HG02759 (cell line): ENCODE results near the gene HLA-G.
"Not testable (repeated sequence)": the region's sequence is repeated elsewhere in the genome, so short reads cannot be mapped to it uniquely, and the experiment has no call there.

Experiments
- ATAC-seq: cut with Tn5 transposase; IDR thresholded peaks from one replicate; pipeline ENCODE4 v1.9.1; 2021; ENCODE audit warnings: mild to moderate bottlenecking, moderate library complexity; ENCODE audit not compliant: unreplicated experiment

HLA-G gene

DNA sequence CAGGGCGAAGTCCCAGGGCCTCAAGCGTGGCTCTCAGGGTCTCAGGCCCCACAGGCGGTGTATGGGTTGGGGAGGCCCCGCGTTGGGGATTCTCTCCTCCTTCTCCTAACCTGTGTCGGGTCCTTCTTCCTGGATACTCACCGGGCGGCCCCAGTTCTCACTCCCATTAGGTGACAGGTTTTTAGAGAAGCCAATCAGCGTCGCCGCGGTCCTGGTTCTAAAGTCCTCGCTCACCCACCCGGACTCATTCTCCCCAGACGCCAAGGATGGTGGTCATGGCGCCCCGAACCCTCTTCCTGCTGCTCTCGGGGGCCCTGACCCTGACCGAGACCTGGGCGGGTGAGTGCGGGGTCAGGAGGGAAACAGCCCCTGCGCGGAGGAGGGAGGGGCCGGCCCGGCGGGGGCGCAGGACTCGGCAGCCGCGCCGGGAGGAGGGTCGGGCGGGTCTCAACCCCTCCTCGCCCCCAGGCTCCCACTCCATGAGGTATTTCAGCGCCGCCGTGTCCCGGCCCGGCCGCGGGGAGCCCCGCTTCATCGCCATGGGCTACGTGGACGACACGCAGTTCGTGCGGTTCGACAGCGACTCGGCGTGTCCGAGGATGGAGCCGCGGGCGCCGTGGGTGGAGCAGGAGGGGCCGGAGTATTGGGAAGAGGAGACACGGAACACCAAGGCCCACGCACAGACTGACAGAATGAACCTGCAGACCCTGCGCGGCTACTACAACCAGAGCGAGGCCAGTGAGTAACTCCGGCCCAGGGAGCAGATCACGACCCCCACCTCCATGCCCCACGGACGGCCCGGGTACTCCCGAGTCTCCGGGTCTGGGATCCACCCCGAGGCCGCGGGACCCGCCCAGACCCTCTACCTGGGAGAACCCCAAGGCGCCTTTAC lies at the start of gene HLA-G:
Gene HLA-G (plus strand): TSS at position 247 of the 892 bp plus-strand sequence. CDS start 20 bp downstream, at position 267.
- no peak for ATAC-seq

DNA sequence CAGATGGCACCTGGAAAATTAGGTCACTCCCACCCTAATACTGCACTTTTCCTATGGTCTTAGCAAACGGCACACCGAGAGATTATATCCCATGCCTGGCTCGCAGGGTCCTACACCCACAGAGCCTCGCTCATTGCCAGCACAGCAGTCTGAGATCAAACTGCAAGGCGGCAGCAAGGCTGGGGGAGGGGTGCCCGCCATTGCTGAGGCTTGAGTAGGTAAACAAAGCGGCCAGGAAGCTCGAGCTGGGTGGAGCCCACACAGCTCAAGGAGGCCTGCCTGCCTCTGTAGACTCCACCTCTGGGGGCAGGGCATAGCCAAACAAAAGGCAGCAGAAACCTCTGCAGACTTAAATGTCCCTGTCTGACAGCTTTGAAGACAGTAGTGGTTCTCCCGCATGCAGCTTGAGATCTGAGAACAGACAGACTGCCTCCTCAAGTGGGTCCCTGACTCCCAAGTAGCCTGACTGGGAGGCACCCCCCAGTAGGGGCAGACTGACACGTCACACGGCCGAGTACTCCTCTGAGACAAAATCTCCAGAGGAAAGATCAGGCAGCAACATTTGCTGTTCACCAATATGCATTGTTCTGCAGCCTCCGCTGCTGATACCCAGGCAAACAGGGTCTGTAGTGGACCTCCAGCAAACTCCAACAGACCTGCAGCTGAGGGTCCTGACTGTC lies 47.5 kb upstream of the HLA-G start:
- not testable (repeated sequence) for ATAC-seq

DNA sequence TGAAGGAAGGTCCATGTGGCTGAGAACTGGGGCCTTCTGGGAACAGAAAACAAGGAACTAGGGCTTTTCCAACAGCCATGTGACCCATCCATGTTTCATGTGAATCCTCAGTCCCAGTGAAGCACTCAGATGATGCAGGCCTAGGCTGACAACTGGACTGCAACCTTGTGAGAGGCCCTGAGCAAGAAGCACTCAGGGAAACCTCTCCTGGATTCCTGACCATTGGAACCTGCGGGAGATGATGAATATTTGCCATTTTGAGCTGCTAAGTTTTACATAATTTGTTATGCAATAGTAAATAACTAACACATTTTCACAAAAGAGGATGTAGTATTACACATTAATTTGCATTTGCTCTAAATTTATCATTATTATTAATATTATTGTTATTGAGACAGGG lies 38.4 kb upstream of the HLA-G start:
- ATAC-seq: no peak

DNA sequence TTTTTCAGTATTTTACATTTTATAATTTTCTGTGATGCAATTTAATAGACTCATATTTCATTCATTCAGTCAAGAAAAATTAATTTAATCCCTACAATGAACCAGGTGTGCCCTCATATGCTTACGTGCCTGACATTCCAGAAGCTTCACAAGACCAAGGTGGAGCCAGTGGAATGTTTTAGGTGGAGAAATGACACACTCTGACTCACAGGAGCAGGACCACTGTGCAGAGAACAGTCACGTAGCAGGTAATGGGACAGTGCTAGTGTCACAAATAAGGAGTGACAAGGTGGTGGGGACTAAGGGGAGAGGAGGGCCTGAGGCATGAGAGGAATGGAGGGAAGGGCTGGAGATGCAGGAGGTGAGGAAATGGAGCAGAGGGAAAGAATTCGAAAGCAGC lies 37.0 kb upstream of the HLA-G start:
- ATAC-seq: no peak

DNA sequence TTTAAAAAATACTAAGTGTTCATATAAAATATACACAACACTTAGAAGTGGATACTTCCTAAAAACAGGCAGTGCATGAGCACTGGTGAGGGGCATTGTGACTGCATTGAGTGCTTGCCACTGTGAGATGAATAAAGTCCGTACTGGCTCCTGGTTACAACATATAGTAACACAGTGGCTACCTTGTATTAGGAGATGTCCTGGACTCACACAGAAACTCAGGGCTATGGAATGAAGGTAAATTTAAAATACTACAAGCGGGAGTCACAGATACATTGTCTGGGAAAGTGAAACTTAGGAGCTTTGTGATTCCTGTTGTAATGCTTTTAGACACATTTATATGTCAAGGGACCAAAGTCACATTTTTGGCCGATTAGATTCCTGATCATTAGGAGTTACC lies 36.5 kb upstream of the HLA-G start:
- no peak for ATAC-seq

DNA sequence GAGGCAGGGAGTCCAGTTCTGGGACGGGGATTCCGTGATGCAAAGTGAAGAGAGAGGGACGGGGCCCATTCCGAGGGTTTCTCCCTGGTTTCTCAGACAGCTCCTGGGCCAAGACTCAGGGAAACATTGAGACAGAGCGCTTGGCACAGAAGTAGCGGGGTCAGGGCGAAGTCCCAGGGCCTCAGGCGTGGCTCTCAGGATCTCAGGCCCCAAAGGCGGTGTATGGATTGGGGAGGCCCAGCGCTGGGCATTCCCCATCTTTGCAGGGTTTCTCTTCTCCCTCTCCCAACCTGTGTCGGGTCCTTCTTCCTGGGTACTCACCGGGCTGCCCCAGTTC lies 35.9 kb upstream of the HLA-G start:
- no peak for ATAC-seq

DNA sequence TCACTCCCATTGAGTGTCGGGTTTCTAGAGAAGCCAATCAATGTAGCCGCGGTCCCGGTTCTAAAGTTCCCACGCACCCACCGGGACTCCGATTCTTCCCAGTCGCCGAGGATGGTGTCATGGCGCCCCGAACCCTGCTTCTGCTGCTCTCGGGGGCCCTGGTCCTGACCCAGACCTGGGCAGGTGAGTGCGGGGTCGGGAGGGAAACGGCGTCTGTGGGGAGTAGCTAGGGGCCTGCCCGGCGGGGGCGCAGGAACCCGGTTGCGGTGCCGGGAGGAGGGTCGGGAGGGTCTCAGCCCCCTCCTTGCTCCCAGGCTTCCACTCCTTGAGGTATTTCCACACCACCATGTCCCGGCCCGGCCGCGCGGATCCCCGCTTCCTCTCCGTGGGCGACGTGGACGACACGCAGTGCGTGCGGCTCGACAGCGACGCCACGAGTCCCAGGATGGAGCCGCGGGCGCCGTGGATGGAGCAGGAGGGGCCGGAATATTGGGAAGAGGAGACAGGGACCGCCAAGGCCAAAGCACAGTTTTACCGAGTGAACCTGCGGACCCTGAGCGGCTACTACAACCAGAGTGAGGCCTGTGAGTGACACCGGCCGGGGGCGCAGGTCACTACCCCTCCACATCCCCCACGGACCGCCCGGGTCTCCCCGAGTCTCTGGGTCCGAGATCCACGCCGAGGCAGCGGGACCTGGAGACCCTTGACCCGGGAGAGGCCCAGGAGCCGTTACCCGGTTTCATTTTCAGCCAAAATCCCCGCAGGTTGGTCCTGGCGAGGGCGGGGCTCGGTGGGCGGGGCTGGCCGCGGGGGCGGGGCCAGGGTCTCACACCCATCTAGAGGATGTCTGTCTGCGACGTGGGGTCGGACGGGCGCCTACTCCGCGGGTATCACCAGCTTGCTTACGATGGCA lies 35.2 kb upstream of the HLA-G start:
- no peak for ATAC-seq

DNA sequence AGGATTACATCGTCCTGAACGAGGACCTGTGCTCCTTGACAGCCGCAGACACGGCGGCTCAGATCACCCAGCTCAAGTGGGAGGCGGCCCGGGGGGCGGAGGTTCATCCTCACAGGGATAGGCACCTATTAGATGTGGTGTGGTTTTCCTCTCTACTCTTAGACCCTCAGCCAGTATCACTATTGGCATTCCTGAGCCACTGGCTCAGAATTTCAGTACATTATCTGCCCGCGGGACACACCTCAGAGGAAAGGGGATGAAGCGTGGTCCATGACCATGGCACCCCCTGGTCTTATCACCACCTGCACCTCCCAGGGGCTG lies 34.6 kb upstream of the HLA-G start:
- ATAC-seq: no peak

DNA sequence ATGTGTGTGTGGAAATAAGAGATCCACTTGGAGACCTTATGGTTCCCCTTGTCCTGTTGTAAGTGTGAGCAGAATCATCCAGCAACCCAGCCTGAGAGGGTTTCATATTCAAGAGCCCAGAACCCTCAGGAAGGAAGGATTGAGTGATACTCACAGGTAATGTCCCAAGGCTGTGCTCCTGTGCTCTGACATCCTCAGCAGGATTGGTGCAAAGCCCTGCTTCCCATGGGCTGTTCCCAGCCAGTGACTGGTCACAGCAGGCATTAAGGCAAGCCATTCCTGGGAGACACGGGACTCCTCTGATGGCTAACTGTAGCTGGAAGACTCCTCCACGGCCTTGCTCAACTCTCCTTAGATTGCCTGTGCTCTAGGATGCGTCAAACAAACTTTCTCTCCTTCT lies 33.8 kb upstream of the HLA-G start:
- ATAC-seq: no peak

DNA sequence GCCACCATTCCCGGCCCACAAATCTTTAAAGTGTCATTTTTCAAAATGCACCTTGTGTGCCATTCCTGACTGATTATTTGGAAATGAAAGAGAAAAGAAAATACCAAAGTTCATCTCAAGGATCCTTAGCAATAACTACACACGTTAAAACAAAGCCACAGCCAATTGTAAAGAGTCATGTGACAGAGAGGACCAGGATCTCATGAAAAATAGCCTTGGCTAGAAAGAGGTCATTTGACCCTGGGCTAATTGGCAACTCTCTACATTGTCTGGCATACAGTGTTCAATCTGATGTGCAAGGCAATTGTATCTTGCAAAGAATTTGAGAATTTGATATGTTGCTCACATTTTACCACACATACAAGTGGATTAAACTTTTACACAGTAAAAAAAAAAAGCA lies 31.6 kb upstream of the HLA-G start:
- ATAC-seq: no peak

DNA sequence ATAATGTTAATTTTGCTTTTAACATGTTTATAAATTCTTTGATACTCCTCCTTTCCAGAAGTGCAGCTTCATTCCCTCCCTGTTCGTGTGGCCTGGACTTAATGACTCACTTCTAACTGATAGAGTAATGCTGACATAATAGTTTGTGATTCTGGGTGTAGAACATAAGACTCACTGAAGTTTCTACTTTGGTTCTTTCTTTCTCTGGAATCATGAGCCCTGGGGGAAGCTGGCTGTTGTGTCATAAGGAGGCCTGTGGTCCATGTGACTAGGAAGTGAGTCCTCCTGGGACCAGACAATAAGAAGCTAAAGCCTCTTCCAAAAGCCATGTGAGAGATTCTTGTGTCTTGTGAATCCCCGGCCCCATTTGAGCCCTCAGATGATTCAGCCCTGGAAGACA lies 30.5 kb upstream of the HLA-G start:
- no peak for ATAC-seq

DNA sequence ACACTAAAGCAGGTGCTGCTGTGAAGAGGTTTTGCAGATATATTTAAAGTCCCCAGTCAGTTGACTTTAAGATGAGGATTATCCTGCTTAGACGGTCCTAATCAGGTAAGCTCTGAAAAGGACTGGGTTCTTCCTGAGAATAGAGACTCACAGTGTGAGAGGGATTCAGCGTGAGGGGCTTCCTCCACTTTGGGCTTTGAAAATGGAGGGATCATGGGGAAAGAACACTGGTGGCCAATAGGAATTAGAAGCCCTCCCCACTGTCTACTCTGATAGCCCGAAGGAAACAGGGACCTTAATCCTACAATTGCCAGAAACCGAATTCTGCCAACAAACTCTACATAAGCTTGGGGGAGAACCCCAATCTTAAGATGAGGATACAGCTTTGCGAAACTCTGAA lies 29.7 kb upstream of the HLA-G start:
- ATAC-seq: no peak

DNA sequence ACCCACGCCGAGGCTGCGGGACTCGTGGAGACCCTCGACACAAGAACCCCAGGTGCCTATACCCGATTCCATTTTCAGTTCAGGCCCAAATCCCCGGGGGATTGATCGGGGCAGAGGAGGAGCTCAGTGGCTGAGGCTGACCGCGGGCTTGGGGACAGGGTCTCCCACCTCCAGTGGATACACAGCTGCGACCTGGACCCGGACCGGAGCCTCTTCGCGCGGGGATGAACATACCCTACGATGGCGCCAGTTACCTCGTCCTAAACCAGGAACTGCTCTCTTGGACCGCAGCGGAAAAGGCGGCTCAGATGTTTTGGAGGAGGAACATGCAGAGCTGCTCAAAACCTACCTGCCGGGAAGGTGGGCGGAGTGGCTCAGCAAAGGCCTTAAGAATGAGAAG lies 27.4 kb upstream of the HLA-G start:
- no peak for ATAC-seq

DNA sequence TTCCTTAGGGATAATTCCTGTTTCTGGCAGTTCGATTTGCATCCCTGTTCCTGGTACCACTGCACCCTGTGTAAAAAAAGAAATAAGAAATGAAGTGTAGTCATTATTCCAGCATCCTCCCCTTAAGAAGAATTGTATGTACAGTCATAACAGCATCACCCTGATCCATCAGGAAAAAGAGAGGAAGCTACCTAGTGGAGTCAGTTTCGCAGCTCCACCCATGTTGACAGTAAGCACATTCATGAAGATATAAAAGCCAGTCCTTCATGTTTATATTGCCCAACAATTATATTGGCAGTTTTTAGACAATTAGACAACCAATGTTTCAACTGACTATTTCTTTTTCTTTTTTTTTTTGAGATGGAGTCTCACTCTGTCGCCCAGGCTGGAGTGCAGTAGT lies 21.2 kb upstream of the HLA-G start:
- ATAC-seq: no peak

DNA sequence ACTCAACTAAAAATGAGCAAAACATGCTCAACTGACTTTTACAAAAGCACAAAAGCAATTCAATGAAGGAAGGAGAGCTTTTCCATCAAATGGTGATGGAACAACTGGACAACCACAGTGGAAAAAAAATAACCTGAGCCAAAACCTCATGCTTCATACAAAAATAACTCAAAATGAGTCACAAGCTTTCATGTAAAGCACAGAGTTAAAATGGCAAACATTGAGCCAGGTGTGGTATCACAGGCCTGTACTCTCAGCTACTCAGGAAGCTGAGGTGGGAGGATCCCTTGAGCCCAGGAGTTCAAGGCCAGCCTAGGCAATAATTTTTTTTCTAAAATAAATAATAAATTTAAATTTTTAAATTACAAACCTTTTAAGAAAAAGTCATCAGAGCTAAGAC lies 18.4 kb upstream of the HLA-G start:
- no peak for ATAC-seq

DNA sequence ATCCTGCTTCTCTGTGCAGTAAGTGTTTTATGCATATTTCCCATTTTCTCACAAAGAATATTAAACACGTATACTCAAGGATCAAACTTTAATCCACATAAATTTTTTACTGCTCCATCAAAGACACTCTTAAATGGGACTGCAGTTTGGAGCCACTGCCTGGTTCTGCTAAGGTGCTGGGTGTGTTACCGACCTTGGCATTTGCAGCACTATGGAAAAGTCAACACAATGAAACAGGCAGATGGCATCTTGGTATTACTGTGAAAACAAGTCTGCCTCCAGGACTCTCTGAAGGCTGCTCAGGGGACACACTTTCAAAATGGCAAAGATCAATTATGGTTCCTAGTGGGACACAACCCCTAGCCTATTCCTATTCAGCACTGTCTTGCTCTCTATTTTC lies 17.3 kb upstream of the HLA-G start:
- ATAC-seq: no peak

DNA sequence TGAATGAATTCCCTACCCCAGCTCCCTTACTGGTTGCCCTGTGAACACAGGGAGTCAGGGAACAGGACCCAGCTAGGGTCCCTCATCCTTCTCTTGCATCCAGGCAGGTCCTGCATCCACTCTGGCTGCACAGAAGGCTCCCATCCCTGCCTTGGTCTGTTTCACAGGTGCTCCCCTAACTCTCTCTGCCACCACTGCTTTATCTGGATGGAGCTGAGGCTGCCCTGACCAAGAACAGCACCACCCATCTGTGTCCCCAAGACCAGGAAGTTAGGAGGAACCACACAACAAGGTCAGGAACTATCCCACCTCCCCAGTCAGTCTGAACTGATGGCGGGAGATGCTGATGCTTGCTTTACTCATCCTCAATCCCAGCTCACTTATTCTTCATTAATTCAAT lies 16.2 kb upstream of the HLA-G start:
- no peak for ATAC-seq

DNA sequence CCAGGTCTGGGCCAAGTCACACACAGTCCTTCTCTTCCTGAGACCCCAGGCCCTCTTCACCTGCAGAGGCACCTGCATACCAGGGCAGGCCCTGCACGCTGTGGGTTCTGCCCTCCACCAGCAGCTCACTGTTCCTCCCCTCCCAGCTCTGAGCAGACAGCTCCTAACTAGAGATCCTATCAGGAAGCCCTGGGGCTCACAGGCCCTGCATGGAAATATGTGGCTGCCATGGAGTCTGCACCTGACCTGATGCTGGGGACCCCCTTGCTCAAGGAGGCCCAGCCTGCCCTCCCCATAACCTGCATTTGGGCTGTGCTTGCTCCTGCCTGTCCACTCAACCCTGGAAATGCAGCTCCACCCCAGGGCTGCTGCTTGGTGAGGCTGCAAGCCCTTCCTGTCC lies 14.6 kb upstream of the HLA-G start:
- no peak for ATAC-seq

DNA sequence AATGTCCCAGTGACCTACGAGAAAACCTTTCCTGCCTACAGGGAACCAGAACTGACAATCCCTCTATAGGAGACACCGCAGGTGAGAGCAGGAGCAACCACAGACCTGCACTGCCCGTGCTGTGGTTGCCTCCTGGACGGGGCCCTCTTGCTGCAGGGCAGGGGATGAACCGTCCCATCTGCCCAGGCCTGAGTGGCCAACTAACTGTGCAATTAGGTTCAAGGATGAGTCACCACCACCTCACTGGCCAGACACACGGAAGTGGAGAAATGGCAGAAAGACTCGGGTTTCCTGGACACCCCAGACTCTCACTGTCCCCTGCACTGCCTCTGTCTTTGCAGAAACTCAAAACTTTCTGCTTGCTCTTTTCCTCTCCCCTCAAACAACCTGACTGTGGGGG lies 13.8 kb upstream of the HLA-G start:
- ATAC-seq: no peak

DNA sequence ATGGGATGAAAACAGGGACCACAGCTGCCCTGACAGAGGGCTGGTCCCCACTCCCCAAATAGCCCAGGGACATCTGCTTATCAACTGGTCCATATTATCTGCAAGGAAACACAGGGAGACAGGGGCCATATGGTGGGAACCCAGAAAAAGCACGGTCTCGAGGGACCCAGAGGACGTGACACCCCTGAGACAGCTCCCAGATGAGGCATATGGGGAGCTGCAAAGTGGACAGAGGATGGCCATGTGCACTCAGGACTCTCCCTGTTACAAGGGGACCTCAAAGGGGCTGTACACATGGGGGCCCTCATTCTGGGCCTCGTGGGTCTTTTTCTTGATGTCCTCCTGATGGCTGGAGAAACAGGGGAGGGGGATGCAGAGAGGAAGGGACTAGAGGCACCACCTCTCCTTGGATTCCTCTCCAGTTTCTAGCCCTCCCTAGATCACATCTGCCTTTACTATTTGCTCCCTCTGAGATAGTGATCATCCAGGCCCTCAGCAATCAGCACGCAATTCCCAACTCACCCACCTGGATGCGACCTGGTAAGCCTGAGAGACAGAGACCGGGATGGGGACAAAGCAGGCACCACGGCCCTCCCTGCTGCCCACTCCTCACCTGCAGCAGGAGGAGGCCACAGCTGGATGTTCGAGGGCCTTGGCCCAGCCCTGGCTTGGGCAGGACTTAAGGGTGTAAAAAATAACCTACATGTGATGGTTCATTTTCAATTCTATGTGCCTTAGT lies 13.1 kb upstream of the HLA-G start:
- no peak for ATAC-seq

DNA sequence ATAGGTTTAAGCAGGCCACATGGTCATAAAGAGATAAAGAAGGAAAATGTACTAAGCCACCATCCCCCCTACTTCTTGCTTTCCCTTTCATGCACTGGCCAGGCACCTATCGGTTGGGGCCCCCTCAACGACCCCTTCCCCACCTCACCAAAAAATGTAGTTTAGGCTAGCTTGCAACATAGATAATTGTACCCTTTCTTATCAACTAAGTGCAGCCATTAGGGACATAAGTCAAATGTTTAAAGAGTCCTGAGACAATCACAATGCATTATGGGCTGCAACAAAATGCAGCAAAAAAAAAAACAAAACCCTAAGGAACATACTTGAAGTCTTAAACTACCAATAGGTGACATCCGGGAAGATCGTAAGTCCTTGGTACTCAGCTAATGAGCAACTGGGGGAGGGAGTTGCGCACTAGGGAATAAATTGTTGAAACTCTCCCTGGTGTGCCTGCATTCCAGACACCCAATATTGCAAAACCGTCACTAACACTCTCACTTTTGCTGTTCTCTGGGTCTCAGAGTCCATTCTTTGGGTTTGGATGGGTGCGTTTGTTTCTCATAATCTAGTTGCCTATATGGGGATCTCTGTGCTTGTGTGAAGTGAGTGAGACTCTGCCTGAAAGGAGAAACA lies 12.4 kb upstream of the HLA-G start:
- no peak for ATAC-seq
